HepG2 (cell line): ENCODE results near the gene TRPT1. TPM values are rescaled to one million over a fixed set of nuclear protein-coding genes. Genes with fewer than 3 reads are reported as not detected.

ENCODE experiments used
- CENPT ChIP-seq: sonication (generic); formaldehyde crosslinking; IDR thresholded peaks from 2 replicates; pipeline ENCODE4 v1.8.0; 2022; ENCODE audit warnings: low read depth, mild to moderate bottlenecking, moderate library complexity, missing genetic modification reagents
- HNRNPLL ChIP-seq: fragments of 200-400 bp; formaldehyde crosslinking; IDR thresholded peaks from 2 replicates; pipeline ENCODE4 v1.6.1; 2017; ENCODE audit warnings: mild to moderate bottlenecking, low read depth, low read length; ENCODE audit not compliant: poor library complexity, severe bottlenecking
- MBNL3 ChIP-seq: fragments of 250-450 bp; sonication (Bioruptor Pico); conservative IDR thresholded peaks from 2 replicates; pipeline ENCODE4 v1.8.0; 2022; ENCODE audit warnings: mild to moderate bottlenecking, inconsistent platforms
- MED13 ChIP-seq: sonication (generic); formaldehyde crosslinking; IDR thresholded peaks from 2 replicates; pipeline ENCODE4 v1.5.0; 2020; ENCODE audit warnings: missing genetic modification reagents
- MXI1 ChIP-seq: IDR thresholded peaks from 3 replicates; pipeline ENCODE4 v1.6.1; 2012; ENCODE audit warnings: low read depth, low read length, inconsistent platforms, borderline replicate concordance
- PLSCR1 ChIP-seq: sonication (generic); formaldehyde crosslinking; IDR thresholded peaks from 2 replicates; pipeline ENCODE4 v1.5.0; 2020; ENCODE audit warnings: missing genetic modification reagents, mild to moderate bottlenecking, borderline replicate concordance
- ZFP36L1 ChIP-seq: sonication (generic); formaldehyde crosslinking; IDR thresholded peaks from 2 replicates; pipeline ENCODE4 v1.8.0; 2022; ENCODE audit warnings: mild to moderate bottlenecking, missing genetic modification reagents, moderate library complexity
- ZHX2 ChIP-seq, 2 experiments: sonication (generic) in 1 of 2; formaldehyde crosslinking in 1 of 2; IDR thresholded peaks; 2 replicates each; pipeline versions ENCODE4 v1.6.1 to v1.9.0; 2014 to 2022; ENCODE audit warnings: antibody characterized with exemption in 1 of 2, borderline replicate concordance in 1 of 2, inconsistent platforms in 1 of 2, low read depth in 1 of 2, missing genetic modification reagents in 1 of 2
- ZKSCAN1 ChIP-seq: fragments of 150-350 bp; IDR thresholded peaks from 2 replicates; pipeline ENCODE4 v1.6.1; 2014; ENCODE audit warnings: low read length
- ZNF317 ChIP-seq: sonication (generic); formaldehyde crosslinking; IDR thresholded peaks from 2 replicates; pipeline ENCODE4 v1.5.0; 2020; ENCODE audit warnings: mild to moderate bottlenecking, missing genetic modification reagents
- ZNF547 ChIP-seq: sonication (generic); formaldehyde crosslinking; IDR thresholded peaks from 2 replicates; pipeline ENCODE4 v1.5.1; 2020; ENCODE audit warnings: mild to moderate bottlenecking, missing genetic modification reagents
- ZNF615 ChIP-seq: sonication (generic); formaldehyde crosslinking; IDR thresholded peaks from 2 replicates; pipeline ENCODE4 v1.5.0; 2020; ENCODE audit warnings: mild to moderate bottlenecking, missing genetic modification reagents, borderline replicate concordance
- ZNF83 ChIP-seq: sonication (generic); formaldehyde crosslinking; IDR thresholded peaks from 2 replicates; pipeline ENCODE4 v1.4.0; 2020; ENCODE audit warnings: missing genetic modification reagents, mild to moderate bottlenecking, borderline replicate concordance
- polyA plus RNA-seq, 8 experiments: library from polyadenylated mRNA; depleted of rRNA in 3 of 8; stranded (reverse) in 7 of 8; unstranded in 1 of 8; fragments of >200 nt; fragmentation: Illumina TruSeq in 4 of 8; extraction: Trizol in 4 of 8; gene quantifications; 2 replicates each; pipeline versions ENCODE4 v1.2.1 to v1.2.3, GENCODE V29; 2011 to 2016; ENCODE audit warnings: low read depth in 4 of 8, missing spikeins in 1 of 8, mixed read lengths in 1 of 8; ENCODE audit not compliant: insufficient read depth in 1 of 8
- total RNA-seq, 5 experiments: library from RNA; depleted of rRNA; stranded (reverse); fragments of >200 nt; fragmentation: Illumina TruSeq; extraction: Trizol; gene quantifications; 2 replicates each; pipeline ENCODE4 v1.2.3, GENCODE V29; 2016; ENCODE audit warnings: low read depth in 1 of 5
- TF ChIP-seq, protein P1 (sequence below): sonication (generic); formaldehyde crosslinking; IDR thresholded peaks from 2 replicates; pipeline ENCODE4 v1.4.0; 2020; ENCODE audit warnings: missing genetic modification reagents, mild to moderate bottlenecking, borderline replicate concordance
- TF ChIP-seq, protein P2 (sequence below): IDR thresholded peaks from 2 replicates; pipeline ENCODE4 v1.6.1; 2016; ENCODE audit warnings: control low read depth

TRPT1 gene
- total and polyA plus RNA-seq, 2 of the 13 experiments (the other 11 are each of a cell fraction or from before 2014, with no cell fraction given) = 24.8 to 40.7 TPM

- TF ChIP-seq ZNF547 (CRISPR knock-in tag) (no peak; the same call in 1 of the 2 replicates), CENPT (CRISPR knock-in tag) (no peak; the same call in 1 of the 2 replicates), MED13 (CRISPR knock-in tag) (no peak), PLSCR1 (no peak), ZHX2 (IDR thresholded peaks at IDR 0.05; ENCODE audit: low read depth) (no peak), ZHX2 (CRISPR knock-in tag; IDR thresholded peaks at IDR 0.05; ENCODE audit: borderline replicate concordance) (no peak), ZFP36L1 (CRISPR knock-in tag) (peak; percentile 48; the same call in 1 of the 2 replicates), MXI1 (peak; percentile 81; the same call in 1 of the 3 replicates), ZNF83 (CRISPR knock-in tag) (no peak), MBNL3 (CRISPR knock-in tag) (no peak), ZNF615 (CRISPR knock-in tag) (no peak; the same call in 1 of the 2 replicates), ZNF317 (CRISPR knock-in tag) (peak; percentile 66), HNRNPLL (peak; percentile 67), ZKSCAN1 (no peak)
- TF ChIP-seq, protein P1, sequence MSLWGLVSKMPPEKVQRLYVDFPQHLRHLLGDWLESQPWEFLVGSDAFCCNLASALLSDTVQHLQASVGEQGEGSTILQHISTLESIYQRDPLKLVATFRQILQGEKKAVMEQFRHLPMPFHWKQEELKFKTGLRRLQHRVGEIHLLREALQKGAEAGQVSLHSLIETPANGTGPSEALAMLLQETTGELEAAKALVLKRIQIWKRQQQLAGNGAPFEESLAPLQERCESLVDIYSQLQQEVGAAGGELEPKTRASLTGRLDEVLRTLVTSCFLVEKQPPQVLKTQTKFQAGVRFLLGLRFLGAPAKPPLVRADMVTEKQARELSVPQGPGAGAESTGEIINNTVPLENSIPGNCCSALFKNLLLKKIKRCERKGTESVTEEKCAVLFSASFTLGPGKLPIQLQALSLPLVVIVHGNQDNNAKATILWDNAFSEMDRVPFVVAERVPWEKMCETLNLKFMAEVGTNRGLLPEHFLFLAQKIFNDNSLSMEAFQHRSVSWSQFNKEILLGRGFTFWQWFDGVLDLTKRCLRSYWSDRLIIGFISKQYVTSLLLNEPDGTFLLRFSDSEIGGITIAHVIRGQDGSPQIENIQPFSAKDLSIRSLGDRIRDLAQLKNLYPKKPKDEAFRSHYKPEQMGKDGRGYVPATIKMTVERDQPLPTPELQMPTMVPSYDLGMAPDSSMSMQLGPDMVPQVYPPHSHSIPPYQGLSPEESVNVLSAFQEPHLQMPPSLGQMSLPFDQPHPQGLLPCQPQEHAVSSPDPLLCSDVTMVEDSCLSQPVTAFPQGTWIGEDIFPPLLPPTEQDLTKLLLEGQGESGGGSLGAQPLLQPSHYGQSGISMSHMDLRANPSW (CRISPR knock-in tag) = no peak; the same call in 1 of the 2 replicates
- TF ChIP-seq, protein P2, sequence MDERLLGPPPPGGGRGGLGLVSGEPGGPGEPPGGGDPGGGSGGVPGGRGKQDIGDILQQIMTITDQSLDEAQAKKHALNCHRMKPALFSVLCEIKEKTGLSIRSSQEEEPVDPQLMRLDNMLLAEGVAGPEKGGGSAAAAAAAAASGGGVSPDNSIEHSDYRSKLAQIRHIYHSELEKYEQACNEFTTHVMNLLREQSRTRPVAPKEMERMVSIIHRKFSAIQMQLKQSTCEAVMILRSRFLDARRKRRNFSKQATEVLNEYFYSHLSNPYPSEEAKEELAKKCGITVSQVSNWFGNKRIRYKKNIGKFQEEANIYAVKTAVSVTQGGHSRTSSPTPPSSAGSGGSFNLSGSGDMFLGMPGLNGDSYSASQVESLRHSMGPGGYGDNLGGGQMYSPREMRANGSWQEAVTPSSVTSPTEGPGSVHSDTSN (CRISPR knock-in tag) = no peak
Observed at GRCh38 chr11:64225608-64226506, at the start of gene TRPT1, which contains the start of gene NUDT22 (continued).
